T-helper 1 cell (primary cell): ENCODE measurements around the gene PBX1.

Source experiments
- DNase-seq, 5 donors: peaks; one replicate each; pipeline ENCODE4 v3.0.0-alpha.2; 2012 to 2020

The PBX1 gene

DNA sequence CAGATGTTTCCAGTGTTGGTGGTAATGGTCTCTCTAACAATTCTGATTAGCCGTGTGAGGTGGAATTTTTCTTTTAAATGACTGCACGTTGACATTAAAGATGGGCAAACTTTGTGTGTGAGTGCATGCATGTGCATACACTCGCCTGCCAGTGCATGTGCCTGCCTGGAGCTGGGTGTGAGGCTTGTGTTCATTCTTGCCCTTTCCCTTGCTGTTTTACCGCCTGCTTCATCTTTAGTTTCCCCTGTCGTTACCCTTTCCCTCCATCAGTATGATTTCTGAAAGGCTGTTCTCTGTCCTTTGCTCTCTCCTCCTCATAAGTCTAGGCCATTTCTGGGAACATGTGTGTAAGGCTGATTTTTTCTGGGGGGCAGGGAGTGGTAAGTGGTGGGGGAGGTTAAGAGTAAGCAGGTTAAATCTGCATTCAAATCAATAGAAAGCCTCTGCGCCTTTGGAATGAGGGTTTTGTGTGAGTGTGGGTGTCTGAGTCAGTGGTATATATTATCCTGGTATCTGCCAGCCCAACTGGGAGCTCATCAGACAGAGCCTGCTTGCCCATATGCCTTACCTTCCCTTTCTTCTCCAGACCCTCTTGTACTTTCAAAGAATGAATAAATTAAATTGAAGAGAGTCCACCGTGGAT lies 112.5 kb downstream of the PBX1 start:
- no peak for DNase-seq

DNA sequence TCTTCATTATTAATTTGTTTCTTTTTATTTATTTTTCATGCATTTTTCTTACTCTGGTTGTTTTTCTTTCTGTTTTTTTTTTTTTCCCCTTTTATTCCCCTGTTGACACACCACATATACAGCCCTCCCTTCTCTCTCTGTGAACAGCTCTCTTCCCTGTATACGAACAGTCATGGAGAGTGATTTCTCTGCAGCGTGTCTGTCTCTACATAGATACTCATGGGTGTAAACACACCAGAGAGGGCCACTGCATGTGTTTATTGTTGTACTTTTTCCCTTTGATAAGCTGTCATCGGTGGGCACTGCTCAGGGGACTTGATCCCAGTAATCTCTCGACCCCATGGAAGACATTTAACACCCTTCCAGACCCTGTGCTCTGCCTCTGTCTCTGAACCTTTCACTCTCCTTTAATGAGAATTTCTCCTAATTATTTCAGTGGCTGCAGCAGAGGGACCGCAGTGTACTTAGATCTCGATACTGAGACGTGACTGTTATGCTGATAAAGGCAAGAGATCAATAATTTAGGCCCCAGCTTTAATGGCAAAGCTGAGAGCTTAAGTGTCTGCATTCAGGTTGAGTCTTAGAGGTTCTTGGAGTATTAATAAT lies 113.1 kb downstream of the PBX1 start:
- no peak for DNase-seq

DNA sequence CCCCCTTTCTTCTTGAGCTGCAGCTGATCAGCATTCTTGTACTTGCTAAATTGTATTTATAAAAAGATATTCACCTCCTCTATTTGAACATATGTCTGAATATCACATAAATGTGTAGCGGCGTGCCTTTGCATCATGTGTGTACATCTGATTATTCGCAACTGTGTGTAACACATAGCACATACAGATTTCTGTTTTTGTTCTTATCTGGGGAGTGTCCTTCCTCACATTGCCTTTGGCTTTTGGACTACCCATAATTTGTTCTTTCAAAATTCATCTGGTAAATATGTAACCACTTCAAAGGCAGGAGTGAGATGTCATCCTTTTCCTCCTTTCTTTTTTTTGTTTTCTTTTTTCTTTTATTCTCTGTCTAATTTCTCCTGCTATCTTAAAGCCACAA lies 113.6 kb downstream of the PBX1 start:
- DNase-seq, result no peak

DNA sequence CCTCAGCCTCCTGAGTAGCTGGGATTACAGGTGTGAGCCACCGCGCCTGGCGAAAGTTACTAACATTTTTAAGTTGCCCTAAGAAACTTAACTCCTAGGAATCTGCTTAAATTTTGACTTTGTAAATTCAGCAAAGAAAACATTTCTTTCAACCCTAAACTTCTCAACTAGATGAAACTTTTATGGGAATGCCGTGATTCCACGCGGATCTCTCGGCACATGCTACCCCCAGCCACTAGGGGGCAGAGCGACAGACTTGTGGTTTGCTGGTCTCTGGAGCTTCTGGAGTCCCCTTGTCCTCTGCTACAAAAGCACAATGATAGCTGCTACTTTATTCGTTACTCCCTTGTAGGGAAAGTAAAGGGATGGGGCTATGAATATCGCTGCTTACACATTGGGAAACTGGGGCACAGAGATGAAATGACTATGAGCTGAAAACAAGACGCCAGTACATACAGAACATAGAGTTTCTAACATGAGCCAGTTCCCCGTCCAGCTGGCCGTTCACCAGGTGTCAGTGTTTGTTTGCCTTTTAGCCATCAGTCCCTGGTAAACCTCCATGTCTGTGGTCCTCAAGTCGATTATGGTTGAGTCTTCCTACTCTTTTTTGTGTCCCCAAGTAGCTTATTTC lies 114.7 kb downstream of the PBX1 start:
- DNase-seq, result no peak

DNA sequence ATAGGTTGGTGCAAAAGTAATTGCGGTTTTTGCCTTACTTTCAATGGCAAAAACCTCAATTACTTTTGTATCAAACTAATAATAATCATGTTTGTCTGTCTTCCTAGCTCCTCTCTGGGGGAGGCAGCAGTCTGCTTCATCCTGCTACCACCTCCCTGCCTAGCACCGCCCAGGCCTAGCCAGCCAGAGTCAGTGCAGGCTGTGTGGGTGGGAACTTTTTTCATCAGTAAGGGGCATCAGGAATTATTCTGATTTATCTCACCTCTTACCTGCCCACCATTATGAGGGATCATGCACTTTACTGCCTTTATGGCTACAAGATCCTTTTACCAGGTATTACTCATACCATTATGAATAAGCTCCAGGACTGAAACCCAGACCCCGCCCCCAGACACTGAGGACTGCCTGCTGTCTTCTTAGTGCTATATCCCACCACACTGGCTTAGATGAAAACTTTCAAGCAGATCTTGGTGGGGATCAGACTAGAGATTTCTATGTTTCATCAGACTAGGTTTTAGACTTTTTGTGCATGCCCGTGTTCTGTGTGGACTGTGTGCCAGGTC lies 116.4 kb downstream of the PBX1 start:
- DNase-seq, result no peak

DNA sequence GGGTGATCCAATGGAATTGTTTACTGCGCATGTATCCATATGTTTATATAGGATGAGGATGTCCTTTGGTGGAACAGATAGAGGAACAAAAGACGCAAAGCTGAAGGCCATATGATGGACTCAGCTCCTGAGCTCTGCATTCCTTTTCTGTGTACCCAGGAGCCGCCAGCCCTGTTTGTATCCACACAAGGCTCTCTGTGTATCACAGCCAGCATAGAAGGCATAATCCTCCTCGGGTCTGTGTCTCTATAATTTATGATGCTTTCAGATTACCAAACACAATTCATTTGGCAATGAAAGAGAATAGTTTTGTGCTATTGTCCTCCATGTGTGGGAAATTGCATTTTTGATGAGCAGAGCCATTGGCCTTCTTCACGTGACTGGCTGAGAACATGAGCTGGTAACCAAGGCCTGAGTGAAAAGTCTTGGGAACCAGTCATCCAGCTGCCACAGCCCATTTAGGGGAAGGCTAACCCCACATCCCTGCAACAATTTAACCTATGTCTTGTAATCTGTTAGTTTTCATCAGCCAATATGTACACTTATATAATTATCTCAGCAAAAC lies 119.2 kb downstream of the PBX1 start:
- no peak for DNase-seq

DNA sequence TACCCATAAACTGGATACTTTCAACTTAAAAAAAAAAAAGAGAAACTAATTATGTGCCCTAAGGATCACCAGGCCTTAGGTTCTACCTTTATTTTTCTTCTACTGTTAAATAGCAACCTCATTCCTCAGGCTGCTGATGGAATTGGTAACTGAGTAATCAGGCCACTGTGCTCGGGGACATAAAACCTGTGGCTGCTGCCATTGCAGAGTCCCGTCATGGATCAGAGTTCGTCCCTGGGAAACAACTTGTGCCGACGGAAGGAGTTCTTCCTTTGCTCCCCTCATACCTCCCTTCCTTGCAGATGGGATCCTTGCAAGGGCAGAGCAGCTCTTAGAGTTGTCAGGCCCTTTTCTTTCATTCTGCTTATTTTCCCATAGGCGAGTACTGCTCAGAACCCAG lies 123.6 kb downstream of the PBX1 start:
- no peak for DNase-seq

DNA sequence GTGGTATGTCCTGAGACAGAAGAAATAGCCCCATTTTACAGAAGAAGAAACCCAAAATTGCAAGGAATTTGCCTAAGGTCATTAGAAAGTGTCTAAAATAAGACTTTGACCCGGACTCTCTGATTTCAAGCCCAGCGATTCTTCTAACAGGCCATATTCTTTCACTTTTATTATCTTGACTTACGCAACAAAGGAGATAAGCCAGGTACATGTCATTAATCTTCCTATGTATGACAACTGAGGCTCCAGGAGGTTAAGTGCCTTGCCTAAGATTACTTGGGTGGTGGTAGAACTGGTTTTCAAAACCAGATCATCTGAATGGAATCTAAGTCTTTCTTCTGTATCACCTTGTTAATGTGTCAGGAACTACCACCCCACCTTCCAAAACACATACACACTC lies 124.3 kb downstream of the PBX1 start:
- no peak for DNase-seq

DNA sequence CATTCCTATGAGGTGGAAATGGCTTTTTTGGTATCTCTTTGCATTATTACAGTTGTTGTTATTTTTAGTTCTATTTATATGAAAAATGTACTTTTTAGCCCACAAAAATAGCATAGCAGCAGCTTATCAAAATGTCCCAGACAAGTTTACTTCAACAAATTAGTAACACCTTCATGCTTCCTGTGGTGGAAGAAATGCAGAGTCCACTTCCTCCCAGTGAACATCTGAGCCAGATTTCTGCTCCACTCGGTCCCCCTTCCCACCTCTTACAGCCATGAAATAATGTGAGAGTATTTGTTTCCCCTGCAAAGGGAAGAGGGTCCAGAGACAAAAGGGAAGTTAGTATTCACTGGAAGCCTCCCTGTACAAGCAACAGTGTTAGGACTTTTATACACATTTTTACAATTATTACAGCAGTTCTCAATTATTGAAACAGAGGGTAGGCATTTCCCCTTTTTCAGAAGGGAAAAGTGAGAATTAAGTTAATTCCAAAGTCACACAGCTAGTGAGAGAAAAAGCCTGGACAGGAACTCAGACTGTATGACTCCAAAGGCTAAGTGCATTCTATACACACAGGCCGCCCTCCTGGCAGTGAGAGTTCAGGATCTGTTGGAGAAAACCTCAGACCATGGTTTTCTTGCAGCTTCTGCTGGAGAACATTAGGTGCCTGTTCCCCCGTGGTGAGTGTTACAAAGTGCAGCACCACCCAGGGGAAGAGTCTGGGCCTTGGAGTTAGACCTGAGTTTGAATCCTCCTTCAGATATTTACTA lies 126.5 kb downstream of the PBX1 start:
- no peak for DNase-seq

DNA sequence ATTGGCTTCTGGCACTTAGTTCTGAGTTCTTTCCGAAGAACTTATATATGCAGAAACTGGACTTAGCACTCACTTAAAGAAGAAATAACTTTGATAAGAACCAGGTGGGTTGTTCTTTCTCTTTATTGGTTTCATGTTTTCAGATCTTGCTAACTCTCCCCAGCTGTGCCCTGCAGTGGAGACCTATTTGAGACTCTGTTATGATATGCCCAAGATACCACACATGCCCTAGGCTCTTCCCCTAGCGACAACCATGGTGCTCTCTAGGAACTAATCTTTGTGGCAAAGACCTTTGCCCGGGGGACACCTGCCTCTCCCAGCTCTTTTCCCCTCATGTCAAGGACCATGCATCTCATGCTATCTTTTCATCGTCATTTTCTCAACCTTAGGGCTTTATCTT lies 128.8 kb downstream of the PBX1 start:
- DNase-seq, result no peak

DNA sequence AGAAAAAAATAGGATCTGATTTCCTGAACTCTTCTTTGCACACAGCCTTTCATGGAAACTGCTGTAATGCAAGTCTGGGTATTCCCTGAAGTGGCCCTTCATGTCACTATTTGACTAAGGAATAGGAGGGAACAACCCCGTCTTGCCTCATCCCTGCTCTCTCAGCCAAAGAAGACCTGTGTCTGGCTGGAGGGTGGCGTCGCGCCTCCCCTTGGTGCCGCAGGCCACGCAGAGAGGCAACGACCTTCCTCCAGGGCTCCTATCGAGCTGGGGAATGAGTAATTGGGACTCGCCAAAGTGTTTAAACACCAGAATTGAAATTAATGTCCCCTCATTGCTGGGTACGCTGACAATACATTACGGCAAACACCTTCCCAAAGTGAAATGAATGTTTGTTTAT lies 129.8 kb downstream of the PBX1 start:
- DNase-seq, result no peak

DNA sequence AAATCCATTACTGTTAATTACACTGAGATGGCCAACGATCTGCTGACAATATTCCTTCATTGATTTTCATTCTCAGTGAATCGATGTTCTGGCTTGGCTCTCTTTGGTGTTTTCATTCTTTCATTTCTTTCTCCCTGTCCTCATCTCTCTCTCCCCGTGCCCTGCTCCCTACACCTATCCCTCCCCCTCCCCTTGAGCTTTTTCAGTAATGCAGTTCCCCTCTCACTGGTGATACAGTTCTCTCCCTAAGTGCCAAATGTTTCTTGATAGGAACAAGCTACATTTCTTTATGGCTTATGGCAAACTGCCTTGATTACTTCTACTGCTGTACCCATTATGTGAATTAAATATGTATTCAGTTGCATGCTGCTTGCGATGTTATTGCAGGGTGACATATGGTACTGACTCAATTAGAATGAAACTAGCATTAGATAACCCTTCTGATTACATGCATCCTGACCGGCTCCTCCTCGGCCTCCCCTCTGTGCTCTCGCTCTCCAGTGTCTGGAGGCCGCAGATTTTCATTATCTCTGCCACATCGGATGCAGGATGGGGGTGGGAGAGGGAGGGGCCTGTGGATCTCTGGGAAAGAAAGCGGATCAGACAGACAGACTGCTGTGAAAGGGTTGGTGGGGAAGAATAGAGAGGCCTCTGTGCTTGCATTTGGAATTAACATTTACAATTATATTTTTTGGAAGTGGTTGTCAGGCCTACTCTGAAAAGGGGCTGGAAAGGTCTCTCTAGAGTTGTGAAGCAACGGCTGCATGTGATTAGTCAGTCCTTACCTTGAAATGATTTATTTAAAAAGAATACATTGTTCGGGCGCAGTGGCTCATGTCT lies 130.9 kb downstream of the PBX1 start:
- no peak for DNase-seq

DNA sequence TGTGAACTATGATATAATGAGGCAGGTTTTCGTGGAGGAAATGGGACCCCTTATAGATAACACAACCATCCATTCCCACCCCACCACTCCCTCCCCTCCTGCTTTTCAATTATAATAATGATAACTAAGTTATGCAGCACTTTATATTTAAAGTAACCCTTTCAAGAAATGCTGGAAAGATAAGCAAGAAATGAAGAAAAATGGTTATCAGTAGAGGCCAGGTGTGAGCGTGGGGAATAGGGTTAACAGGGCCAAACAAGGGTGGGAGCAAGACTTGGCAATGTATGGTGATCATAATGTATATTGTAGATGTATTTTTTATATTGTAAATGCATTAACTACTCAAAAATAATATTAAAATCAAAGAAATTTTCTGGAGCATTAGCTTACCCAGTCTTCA lies 133.4 kb downstream of the PBX1 start:
- DNase-seq, result no peak

DNA sequence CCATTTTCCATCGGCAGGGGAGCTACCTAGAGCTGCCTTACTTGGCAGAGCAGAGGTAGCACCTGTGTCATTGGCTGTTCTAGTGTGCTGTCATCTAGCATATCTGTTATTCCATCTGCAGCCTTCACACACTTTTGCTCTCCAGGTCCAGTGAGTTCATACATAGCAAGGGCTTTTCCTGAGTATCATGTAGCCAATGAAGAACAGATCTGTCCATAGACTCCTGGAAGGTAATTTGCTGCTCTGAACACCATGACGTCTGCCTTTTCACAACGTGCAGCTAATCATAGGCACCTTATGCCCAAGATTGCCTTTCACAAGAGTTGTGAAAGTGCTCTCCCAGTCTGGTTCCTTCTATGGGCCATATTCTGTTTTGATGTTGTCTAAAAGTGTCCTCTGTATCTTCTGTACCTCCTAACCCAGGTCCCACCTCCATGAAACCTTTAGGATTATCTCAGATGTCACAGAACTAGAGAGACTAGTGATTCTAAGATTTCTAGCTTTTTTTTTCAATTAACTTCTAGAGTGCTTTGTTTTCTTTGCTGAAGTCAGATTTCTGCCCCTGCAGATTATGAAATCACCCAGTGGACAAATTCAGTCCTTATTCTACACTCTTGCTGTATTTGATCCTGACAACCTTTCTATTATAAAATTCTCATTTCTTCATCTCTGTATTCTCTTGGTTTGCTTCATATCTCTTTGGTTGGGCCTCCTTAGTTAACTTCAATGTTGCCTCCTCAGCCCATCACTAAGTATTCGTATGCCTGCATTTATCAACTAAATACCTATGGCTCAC lies 134.8 kb downstream of the PBX1 start:
- no peak for DNase-seq

DNA sequence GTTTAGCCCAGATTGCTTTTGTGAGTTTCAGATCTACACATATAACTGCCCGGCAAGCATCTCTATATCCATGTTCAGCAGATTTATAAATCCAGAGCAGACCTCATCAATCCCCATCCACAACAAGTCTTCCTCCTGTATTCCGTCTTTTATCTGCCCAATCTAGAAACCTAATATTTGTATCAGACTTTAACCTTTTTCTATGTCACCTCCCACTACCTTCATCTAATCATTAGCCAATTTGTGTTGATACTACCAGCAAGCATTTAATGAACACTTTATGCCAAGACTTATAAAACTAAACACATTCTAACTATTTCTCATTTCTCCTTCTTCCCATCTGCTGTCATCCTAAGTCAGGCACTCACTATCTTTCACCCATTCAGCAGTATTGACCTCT lies 135.5 kb downstream of the PBX1 start:
- DNase-seq, result no peak

DNA sequence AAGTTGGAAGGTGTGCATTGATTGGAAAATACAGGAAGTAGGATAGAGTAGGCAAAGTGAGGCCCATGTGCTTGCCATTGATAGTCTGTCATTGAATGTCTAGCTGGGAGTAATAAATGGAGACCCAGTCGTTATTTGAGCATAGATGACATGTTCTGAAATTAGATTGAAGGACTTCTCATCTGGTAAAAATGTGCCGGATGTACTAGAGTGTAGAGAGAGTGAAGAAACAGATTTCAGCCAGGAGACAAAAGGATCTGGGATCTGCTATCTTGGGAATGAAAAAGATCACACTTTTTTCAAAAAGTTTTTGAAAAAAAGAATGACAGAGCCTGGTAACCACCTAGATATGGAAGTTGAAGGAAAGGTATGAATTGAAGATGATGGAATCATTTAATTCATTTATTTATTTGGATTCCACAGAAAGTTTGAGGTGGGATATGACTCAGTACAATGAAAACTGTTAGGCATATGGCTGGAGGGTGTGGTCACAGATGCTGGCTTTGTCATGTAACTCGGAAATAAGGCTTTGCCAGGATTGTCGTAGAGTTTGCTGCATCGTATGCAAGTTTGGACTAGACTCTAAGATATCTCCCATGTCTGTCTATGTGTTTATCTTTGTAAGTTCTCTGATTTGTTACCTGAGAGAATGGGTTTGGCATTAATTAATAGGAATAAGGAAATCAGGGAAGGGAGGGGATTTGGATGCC lies 137.1 kb downstream of the PBX1 start:
- no peak for DNase-seq

DNA sequence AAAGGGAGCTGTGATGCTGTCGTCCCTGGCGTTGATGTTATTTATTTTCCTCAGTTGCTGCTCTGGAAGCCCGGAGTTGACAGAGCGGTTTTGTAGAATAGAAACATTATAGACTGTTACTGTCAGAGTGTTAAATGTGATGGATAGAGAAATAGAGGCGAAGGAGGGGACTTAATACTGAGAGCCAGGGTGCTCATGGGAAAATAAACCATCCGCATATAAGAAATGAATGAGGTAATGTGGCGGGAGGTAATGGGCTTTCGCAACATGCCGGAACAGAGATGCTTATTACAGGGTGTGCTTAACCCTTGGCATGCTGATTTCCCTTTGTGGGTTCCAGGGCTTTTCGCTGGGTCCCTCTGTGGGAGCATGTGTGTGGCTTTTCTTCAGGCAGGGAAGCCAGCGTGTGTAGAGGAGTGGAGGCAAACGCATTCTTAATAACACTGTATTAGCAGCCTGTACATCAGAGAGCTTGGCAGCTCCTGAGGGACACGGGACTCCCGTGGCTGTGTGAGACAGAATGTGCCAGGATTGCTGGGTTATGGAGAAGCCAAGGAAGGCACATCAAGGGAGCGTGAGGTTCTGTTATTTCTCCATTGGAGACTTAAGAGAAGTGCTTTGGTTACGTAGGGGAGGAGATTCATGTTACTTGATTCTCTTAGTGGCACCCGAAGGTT lies 141.0 kb downstream of the PBX1 start:
- DNase-seq, result no peak

DNA sequence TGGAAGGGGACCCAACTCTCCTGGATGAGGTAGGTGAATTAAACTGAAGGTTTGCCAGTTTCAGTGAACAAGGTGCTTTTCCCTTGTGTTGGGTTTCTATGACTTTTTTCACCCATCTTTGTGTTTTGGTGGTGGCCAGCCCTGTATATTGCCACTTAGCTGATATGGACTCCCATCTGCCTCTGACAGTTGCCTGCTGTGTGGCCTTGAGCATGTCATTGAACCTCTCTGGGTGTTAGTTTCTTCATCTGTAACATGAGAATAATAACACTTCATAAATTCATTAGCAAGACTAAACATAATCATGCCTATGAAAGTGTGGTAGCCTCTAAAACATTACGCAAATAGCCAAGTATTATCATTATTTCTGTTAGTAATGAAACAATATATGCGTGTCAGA lies 141.7 kb downstream of the PBX1 start:
- no peak for DNase-seq

DNA sequence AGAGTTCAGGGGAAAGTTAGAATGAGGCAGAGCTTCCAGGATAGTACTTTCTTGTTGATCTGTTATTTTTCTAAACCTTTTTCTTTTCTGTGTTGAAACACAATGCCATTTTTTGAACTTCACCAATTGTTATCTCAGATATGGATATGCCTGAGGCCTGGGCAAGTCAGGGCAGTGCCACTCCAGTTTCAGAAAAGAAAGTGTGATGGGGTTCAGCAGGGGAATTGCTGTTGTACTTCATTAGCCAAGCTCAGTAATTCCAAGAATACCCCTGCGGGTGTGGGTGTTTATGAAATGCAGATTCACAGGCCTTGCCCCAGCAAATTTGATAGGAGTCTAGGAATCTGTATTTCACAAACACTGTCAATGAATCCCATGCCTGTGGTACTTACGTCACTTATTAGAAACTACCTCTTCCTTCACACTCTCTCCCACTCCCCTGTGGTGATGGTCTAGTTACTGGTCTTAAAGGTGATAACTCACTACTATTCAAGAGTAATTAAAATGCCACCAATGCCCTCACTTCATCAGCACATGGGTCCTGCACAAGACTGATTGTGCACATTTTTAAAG lies 142.3 kb downstream of the PBX1 start:
- no peak for DNase-seq

DNA sequence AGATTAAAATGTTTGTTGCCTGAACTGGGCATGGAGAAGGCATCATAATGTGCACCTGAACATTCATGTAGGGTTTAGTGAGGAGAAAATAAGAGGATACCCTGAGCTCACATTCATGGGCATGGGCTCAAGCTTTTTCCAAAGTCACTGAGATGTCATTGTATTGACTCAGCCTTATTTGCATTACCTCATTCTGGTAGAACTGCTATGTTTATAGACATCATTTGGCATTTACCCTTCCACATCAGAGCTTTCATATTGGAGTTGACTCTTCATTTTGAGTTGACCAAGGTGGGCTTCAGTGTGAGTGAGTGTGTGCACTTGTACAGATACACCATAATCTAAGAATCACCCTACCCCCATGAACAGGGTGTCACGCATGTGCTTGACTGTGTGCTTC lies 143.2 kb downstream of the PBX1 start:
- no peak for DNase-seq
